Naive thymus-derived CD4-positive, alpha-beta T cell (primary cell): ENCODE results near the gene RNF6. TPM values are rescaled to one million over a fixed set of nuclear protein-coding genes. Genes with fewer than 3 reads are reported as not detected.

Source experiments
- ATAC-seq: fragments of 150-1000 bp; cut with Tn5 transposase; 2 replicates; pipeline ENCODE4 v1.10.0; 2021; ENCODE audit warnings: mild to moderate bottlenecking, moderate library complexity
- CTCF ChIA-PET: fragments of 350-600 bp; sonication (Branson Sonifier 250); formaldehyde crosslinking; loops from one replicate; lab custom pipeline; 2021; ENCODE audit warnings: antibody characterized with exemption; lab: Charles Lee
- POLR2A ChIA-PET: fragments of 350-600 bp; sonication (Branson Sonifier 250); formaldehyde crosslinking; loops from one replicate; lab custom pipeline; 2021; ENCODE audit warnings: antibody characterized with exemption, inconsistent platforms; lab: Charles Lee
- DNase-seq, 9 donors: peaks; one replicate each; pipeline versions ENCODE4 v3.0.0 to v3.0.0-alpha.2; 2020 to 2022; ENCODE audit warnings: mixed read lengths in 1 of 9
- H3K27ac ChIP-seq: one replicate; pipeline ENCODE4 v1.7.0; 2013; ENCODE audit warnings: mild to moderate bottlenecking, low read depth, low read length, moderate library complexity
- H3K27me3 ChIP-seq, 2 donors: one replicate each; pipeline ENCODE4 v1.7.0; 2013; ENCODE audit warnings: low read length in 2 of 2, mild to moderate bottlenecking in 2 of 2, moderate library complexity in 2 of 2; ENCODE audit not compliant: control insufficient read depth in 2 of 2, insufficient read depth in 2 of 2
- H3K36me3 ChIP-seq, 3 experiments: 1 replicate in 2 of 3; 2 replicates in 1 of 3; pipeline ENCODE4 v1.7.0; 2013; ENCODE audit warnings: low read length in 3 of 3, mild to moderate bottlenecking in 3 of 3, moderate library complexity in 1 of 3; ENCODE audit not compliant: insufficient read depth in 3 of 3, control insufficient read depth in 2 of 3
- H3K4me1 ChIP-seq, 2 donors: one replicate each; pipeline ENCODE4 v1.7.0; 2013; ENCODE audit warnings: low read length in 2 of 2, mild to moderate bottlenecking in 2 of 2, moderate library complexity in 1 of 2; ENCODE audit not compliant: control insufficient read depth in 2 of 2, insufficient read depth in 2 of 2
- H3K4me3 ChIP-seq: 2 replicates; pipeline ENCODE4 v1.7.0; 2013; ENCODE audit warnings: mild to moderate bottlenecking, low read length
- H3K9me3 ChIP-seq, 3 experiments: 1 replicate in 2 of 3; 2 replicates in 1 of 3; pipeline ENCODE4 v1.7.0; 2013; ENCODE audit warnings: low read length in 3 of 3; ENCODE audit not compliant: control insufficient read depth in 2 of 3
- H3K27ac Mint-ChIP-seq, 9 donors: one replicate each; pipeline ENCODE4 v1.8.0; 2020 to 2022; ENCODE audit warnings: mixed read lengths in 9 of 9, mild to moderate bottlenecking in 8 of 9, moderate library complexity in 5 of 9, inconsistent platforms in 2 of 9
- H3K27me3 Mint-ChIP-seq, 5 donors: one replicate each; pipeline ENCODE4 v1.8.0; 2021 to 2022; ENCODE audit warnings: mixed read lengths in 5 of 5, mild to moderate bottlenecking in 1 of 5
- H3K36me3 Mint-ChIP-seq, 5 donors: one replicate each; pipeline ENCODE4 v1.8.0; 2020 to 2022; ENCODE audit warnings: mixed read lengths in 5 of 5, mild to moderate bottlenecking in 3 of 5, inconsistent platforms in 1 of 5
- H3K4me1 Mint-ChIP-seq, 7 donors: one replicate each; pipeline ENCODE4 v1.8.0; 2020 to 2022; ENCODE audit warnings: mixed read lengths in 7 of 7, mild to moderate bottlenecking in 3 of 7, inconsistent platforms in 1 of 7
- H3K4me3 Mint-ChIP-seq, 10 donors: one replicate each; pipeline ENCODE4 v1.8.0; 2020 to 2022; ENCODE audit warnings: mild to moderate bottlenecking in 10 of 10, mixed read lengths in 10 of 10, moderate library complexity in 6 of 10, inconsistent platforms in 2 of 10
- H3K9me3 Mint-ChIP-seq, 11 donors: one replicate each; pipeline ENCODE4 v1.8.0; 2020 to 2022; ENCODE audit warnings: mixed read lengths in 11 of 11, mild to moderate bottlenecking in 4 of 11, inconsistent platforms in 1 of 11, moderate library complexity in 1 of 11
- intact Hi-C, 2 donors: fragments of 100-400 bp; cut with micrococcal nuclease; formaldehyde crosslinking; loops; one replicate each; pipeline ENCODE4 v1.15.1; 2023
- polyA plus RNA-seq, 2 donors: library from polyadenylated mRNA; unstranded; fragments of 300-500 nt; fragmentation: Illumina TruSeq; gene quantifications; one replicate each; pipeline ENCODE4 v1.2.3, GENCODE V29; 2021
- total RNA-seq, 6 experiments: library from RNA in 5 of 6; stranded (reverse) in 5 of 6; gene quantifications; 1 replicate in 5 of 6; 2 replicates in 1 of 6; pipeline ENCODE4 v1.2.3 and lab custom pipeline; 2021 to 2026

Gene RNF6
- total and polyA plus RNA-seq, 7 experiments from 2014 or later = 29.1 to 57.4 (median 44.6) TPM

GRCh38 chr13:26186118-26186870 is 35.8 kb downstream of the RNF6 start:
- ATAC-seq (peak; percentile 96), DNase-seq (peak; percentile 86 to 93 (median 92))
- H3K9me3 Mint-ChIP-seq = peaks cover 0 to 4% (median 0%) of the 10 kb centered on the region in 11 donors
- peak overlapping the region; percentile 92 to 99 (median 95) for H3K27ac Mint-ChIP-seq
- ChIA-PET CTCF (interaction anchor here (0.9 to 4.7 kb wide), 5 partner anchors 15 to 516 kb away, joined by 4 to 69 read pairs (median 15); partner anchors contain the start of gene RNF6), POLR2A (interaction anchor here (0.7 to 3.9 kb wide), 9 partner anchors 15 to 1268 kb away, joined by 3 to 35 read pairs (median 4); partner anchors contain the start of gene RNF6)
- Histone ChIP-seq H3K36me3 (no peaks in the 10 kb centered on the region), H3K4me1 (peaks cover 10 to 13% of the 10 kb centered on the region in 2 donors), H3K4me3 (peak overlapping the region; percentile 86), H3K9me3 (no peaks in the 10 kb centered on the region), H3K27me3 (no peaks in the 10 kb centered on the region), H3K27ac (peak overlapping the region; percentile 80)
- intact Hi-C loops = loop anchor here (1.0 to 10.0 kb wide), 16 partner anchors 35 to 1949 kb away; partner anchors contain the start of genes CDK8 (in 2 of the 2), MTIF3 (in 2 of the 2), GTF3A (in 1 of the 2) and LNX2 (in 1 of the 2)
- H3K27me3 Mint-ChIP-seq = no peaks in the 10 kb centered on the region
- peaks cover 0 to 36% (median 27%) of the 10 kb centered on the region in 7 donors for H3K4me1 Mint-ChIP-seq
- peaks cover 0 to 6% (median 0%) of the 10 kb centered on the region in 5 donors for H3K36me3 Mint-ChIP-seq
- H3K4me3 Mint-ChIP-seq = peak overlapping the region; percentile 87 to 99 (median 92)

GRCh38 chr13:26185720-26186117 is 36.4 kb downstream of the RNF6 start:
- ATAC-seq (no peak), DNase-seq (peak in 1 of 9 donors; percentile 3)
- H3K36me3 ChIP-seq = no peaks in the 10 kb centered on the region
- Mint-ChIP-seq H3K4me3 (peak overlapping the region; percentile 87 to 99 (median 92)), H3K4me1 (peaks cover 0 to 36% (median 27%) of the 10 kb centered on the region in 7 donors), H3K9me3 (peaks cover 0 to 4% (median 0%) of the 10 kb centered on the region in 11 donors), H3K27ac (peak overlapping the region; percentile 92 to 99 (median 95)), H3K36me3 (peaks cover 0 to 6% (median 0%) of the 10 kb centered on the region in 5 donors), H3K27me3 (no peaks in the 10 kb centered on the region)
- intact Hi-C loops = loop anchor here (1.0 to 10.0 kb wide), 17 partner anchors 13 to 1949 kb away; partner anchors contain the start of genes CDK8 (in 2 of the 2), MTIF3 (in 2 of the 2), GTF3A (in 1 of the 2) and LNX2 (in 1 of the 2)
- no peaks in the 10 kb centered on the region for H3K27me3 ChIP-seq
- ChIA-PET CTCF (interaction anchor here (0.9 to 4.7 kb wide), 9 partner anchors 16 to 517 kb away, joined by 3 to 69 read pairs (median 9); partner anchors contain the start of gene RNF6), POLR2A (interaction anchor here (1.0 to 3.9 kb wide), 5 partner anchors 16 to 69 kb away, joined by 3 to 35 read pairs (median 5); partner anchors contain the start of gene RNF6)
- no peaks in the 10 kb centered on the region for H3K9me3 ChIP-seq
- peaks cover 10 to 13% of the 10 kb centered on the region in 2 donors for H3K4me1 ChIP-seq
- H3K4me3 ChIP-seq = peak overlapping the region; percentile 86
- H3K27ac ChIP-seq = peak overlapping the region; percentile 80

GRCh38 chr13:26184791-26185250 is 37.3 kb downstream of the RNF6 start:
- Mint-ChIP-seq H3K4me1 (peaks cover 0 to 34% (median 27%) of the 10 kb centered on the region in 7 donors), H3K27me3 (no peaks in the 10 kb centered on the region), H3K36me3 (peaks cover 0 to 2% (median 0%) of the 10 kb centered on the region in 5 donors), H3K4me3 (peak overlapping the region; percentile 6 to 85 (median 72)), H3K27ac (peak overlapping the region in 8 of 9 donors; percentile 31 to 92 (median 67)), H3K9me3 (peaks cover 0 to 4% (median 0%) of the 10 kb centered on the region in 11 donors)
- intact Hi-C loops = loop anchor here (1.0 to 10.0 kb wide), 14 partner anchors 14 to 1950 kb away; partner anchors contain the start of genes GTF3A (in 1 of the 2), LNX2 (in 1 of the 2), PAN3 (in 1 of the 2) and POLR1D (in 1 of the 2)
- CTCF ChIA-PET = interaction anchor here (0.5 to 4.7 kb wide), 16 partner anchors 32 to 529 kb away, joined by 3 to 69 read pairs (median 6); partner anchors contain the start of gene RNF6
- ATAC-seq (peak; percentile 45), DNase-seq (peak; percentile 39 to 79 (median 72))
- H3K27me3 ChIP-seq = no peaks in the 10 kb centered on the region
- no peaks in the 10 kb centered on the region for H3K9me3 ChIP-seq
- POLR2A ChIA-PET = interaction anchor here (0.7 to 3.9 kb wide), 7 partner anchors 9 to 312 kb away, joined by 3 to 35 read pairs (median 4); partner anchors contain the start of gene RNF6
- no peak overlapping the region for H3K4me3 ChIP-seq
- peaks cover 10 to 13% of the 10 kb centered on the region in 2 donors for H3K4me1 ChIP-seq
- no peak overlapping the region for H3K27ac ChIP-seq
- no peaks in the 10 kb centered on the region for H3K36me3 ChIP-seq

GRCh38 chr13:26183416-26183815 is 38.7 kb downstream of the RNF6 start:
- intact Hi-C loops = loop anchor here (10.0 kb wide), 6 partner anchors 201 to 1951 kb away; partner anchors contain the start of genes GTF3A (in 1 of the 2), LNX2 (in 1 of the 2), PAN3 (in 1 of the 2) and POLR1D (in 1 of the 2)
- peaks cover 0 to 3% (median 0%) of the 10 kb centered on the region in 5 donors for H3K27me3 Mint-ChIP-seq
- no peaks in the 10 kb centered on the region for H3K36me3 ChIP-seq
- H3K4me3 ChIP-seq = no peak overlapping the region
- H3K9me3 ChIP-seq = no peaks in the 10 kb centered on the region
- H3K27ac Mint-ChIP-seq = no peak overlapping the region
- peaks cover 0 to 33% (median 26%) of the 10 kb centered on the region in 7 donors for H3K4me1 Mint-ChIP-seq
- H3K27ac ChIP-seq = no peak overlapping the region
- DNase-seq (no peak), ATAC-seq (no peak)
- no peaks in the 10 kb centered on the region for H3K27me3 ChIP-seq
- H3K9me3 Mint-ChIP-seq = peaks cover 0 to 4% (median 0%) of the 10 kb centered on the region in 11 donors
- POLR2A ChIA-PET = no interaction called here
- CTCF ChIA-PET = interaction anchor here (2.2 to 4.7 kb wide), 3 partner anchors 314 to 515 kb away, joined by 16 to 69 read pairs (median 57); no protein-coding TSS in a partner anchor
- H3K4me1 ChIP-seq = peaks cover 10 to 13% of the 10 kb centered on the region in 2 donors
- no peaks in the 10 kb centered on the region for H3K36me3 Mint-ChIP-seq
- H3K4me3 Mint-ChIP-seq = no peak overlapping the region

GRCh38 chr13:26179344-26179743 is 42.8 kb downstream of the RNF6 start:
- ChIA-PET POLR2A (no interaction called here), CTCF (no interaction called here)
- intact Hi-C loops = no loop called here
- no peak overlapping the region for H3K27ac ChIP-seq
- no peaks in the 10 kb centered on the region for H3K4me1 ChIP-seq
- DNase-seq (no peak), ATAC-seq (no peak)
- H3K4me3 ChIP-seq = no peak overlapping the region
- Mint-ChIP-seq H3K27me3 (peaks cover 0 to 3% (median 0%) of the 10 kb centered on the region in 5 donors), H3K9me3 (no peaks in the 10 kb centered on the region), H3K4me1 (no peaks in the 10 kb centered on the region), H3K36me3 (no peaks in the 10 kb centered on the region), H3K27ac (no peak overlapping the region), H3K4me3 (no peak overlapping the region)
- H3K27me3 ChIP-seq = no peaks in the 10 kb centered on the region
- no peaks in the 10 kb centered on the region for H3K9me3 ChIP-seq
- no peaks in the 10 kb centered on the region for H3K36me3 ChIP-seq

- peaks cover 0 to 3% (median 0%) of the 10 kb centered on the region in 5 donors for H3K36me3 Mint-ChIP-seq
- Histone ChIP-seq H3K27me3 (no peaks in the 10 kb centered on the region), H3K36me3 (no peaks in the 10 kb centered on the region), H3K27ac (no peak overlapping the region), H3K4me3 (no peak overlapping the region), H3K9me3 (no peaks in the 10 kb centered on the region), H3K4me1 (no peaks in the 10 kb centered on the region)
- DNase-seq (no peak), ATAC-seq (no peak)
- ChIA-PET CTCF (no interaction called here), POLR2A (no interaction called here)
- no peaks in the 10 kb centered on the region for H3K9me3 Mint-ChIP-seq
- no peak overlapping the region for H3K27ac Mint-ChIP-seq
- H3K27me3 Mint-ChIP-seq = peaks cover 0 to 8% (median 0%) of the 10 kb centered on the region in 5 donors
- H3K4me1 Mint-ChIP-seq = peaks cover 0 to 3% (median 0%) of the 10 kb centered on the region in 7 donors
- no peak overlapping the region for H3K4me3 Mint-ChIP-seq
- intact Hi-C loops = no loop called here
These were observed 53.3 kb downstream of the RNF6 start for GRCh38 chr13:26168835-26169234.
